ENCODE data around the gene CRHR1.

CRHR1 gene

GRCh38 chr17:45835481-45835880 lies 51.4 kb downstream of the CRHR1 start:
- H3K9me3 ChIP-seq (replicated peaks; ENCODE audit: insufficient read depth, low read length): no peaks in the 10 kb centered on the region

DNA sequence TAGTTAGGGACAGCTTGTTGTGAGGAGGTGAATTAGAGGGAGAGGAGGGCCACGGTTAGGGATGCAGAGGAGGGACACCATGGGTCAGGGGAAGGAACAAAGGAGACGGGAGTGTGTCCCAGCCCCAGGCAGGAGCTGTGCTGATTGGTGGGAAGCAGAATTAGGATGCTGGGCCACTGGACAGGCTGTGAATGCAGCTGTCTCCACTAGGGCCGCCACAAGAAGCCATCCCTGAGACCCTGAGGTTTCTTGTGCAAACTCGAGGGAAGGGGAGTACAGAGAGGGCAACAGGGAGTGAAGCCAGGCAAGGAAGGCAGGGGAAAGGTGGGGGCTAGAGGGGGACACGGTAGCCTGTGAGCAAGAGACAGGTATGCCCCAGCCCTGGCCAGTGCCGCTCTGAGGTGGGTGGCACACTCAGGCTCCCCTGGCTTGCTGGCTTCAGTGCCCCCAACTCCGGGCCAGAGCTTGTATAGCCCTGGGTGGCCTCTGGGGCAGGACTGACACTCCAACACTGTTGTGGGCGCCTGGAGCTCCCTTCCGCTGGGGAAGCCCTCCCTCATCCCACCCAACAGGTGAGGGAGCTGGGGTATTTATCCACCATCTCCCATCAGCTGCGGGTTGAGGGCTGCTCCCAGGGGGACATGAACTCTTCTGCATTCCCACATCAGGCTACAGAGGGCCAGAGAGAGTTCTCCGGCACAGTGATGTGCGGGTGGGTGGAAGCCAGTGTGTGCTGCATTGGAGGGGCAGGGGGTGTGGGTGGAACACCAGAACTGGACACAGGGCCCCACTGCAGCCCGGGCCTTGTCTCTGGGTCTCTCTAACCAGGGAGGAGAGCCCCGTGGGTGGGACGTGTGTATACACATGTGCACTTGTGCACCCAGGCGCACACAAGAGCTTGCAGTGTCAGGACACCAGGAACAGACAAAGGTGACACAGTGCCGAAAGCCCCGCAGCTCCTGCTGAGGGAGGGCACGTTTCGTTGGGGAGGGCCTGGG lies 52.2 kb downstream of the CRHR1 start:
- no peak overlapping the region for H3K9ac ChIP-seq (ENCODE audit: low read length)
- no peak for TF ChIP-seq EZH2phosphoT487 (IDR thresholded peaks at IDR 0.05; ENCODE audit: low read length)
- TF ChIP-seq EZH2 (optimal IDR thresholded peaks at IDR 0.05; ENCODE audit: low read depth, low read length): no peak
- TF ChIP-seq, protein P1, sequence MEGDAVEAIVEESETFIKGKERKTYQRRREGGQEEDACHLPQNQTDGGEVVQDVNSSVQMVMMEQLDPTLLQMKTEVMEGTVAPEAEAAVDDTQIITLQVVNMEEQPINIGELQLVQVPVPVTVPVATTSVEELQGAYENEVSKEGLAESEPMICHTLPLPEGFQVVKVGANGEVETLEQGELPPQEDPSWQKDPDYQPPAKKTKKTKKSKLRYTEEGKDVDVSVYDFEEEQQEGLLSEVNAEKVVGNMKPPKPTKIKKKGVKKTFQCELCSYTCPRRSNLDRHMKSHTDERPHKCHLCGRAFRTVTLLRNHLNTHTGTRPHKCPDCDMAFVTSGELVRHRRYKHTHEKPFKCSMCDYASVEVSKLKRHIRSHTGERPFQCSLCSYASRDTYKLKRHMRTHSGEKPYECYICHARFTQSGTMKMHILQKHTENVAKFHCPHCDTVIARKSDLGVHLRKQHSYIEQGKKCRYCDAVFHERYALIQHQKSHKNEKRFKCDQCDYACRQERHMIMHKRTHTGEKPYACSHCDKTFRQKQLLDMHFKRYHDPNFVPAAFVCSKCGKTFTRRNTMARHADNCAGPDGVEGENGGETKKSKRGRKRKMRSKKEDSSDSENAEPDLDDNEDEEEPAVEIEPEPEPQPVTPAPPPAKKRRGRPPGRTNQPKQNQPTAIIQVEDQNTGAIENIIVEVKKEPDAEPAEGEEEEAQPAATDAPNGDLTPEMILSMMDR (IDR thresholded peaks at IDR 0.05; ENCODE audit: low read length): no peak
- H3K36me3 ChIP-seq (replicated peaks; ENCODE audit: insufficient read depth, low read length): no peaks in the 10 kb centered on the region
- H4K20me1 ChIP-seq (ENCODE audit: insufficient read depth, low read length): no peaks in the 10 kb centered on the region
- H3K4me1 ChIP-seq (ENCODE audit: low read length): no peaks in the 10 kb centered on the region
- no peak overlapping the region for H3K4me2 ChIP-seq (ENCODE audit: low read depth, low read length)
- no peak overlapping the region for H2AFZ ChIP-seq (ENCODE audit: low read length)
- H3K27me3 ChIP-seq (replicated peaks; ENCODE audit: insufficient read depth, low read length): peaks cover 56% of the 10 kb centered on the region
- no peak overlapping the region for H3K27ac ChIP-seq (ENCODE audit: low read length)
- no peaks in the 10 kb centered on the region for H3F3A ChIP-seq (ENCODE audit: insufficient read depth, low read length)
- no peak for DNase-seq
- no peaks in the 10 kb centered on the region for H3K9me3 ChIP-seq (replicated peaks; ENCODE audit: insufficient read depth, low read length)
- no peaks in the 10 kb centered on the region for H3K79me2 ChIP-seq (ENCODE audit: low read length)
- H3K4me3 ChIP-seq (ENCODE audit: low read length): no peak overlapping the region
- no peaks in the 10 kb centered on the region for H3K9me2 ChIP-seq (replicated peaks; ENCODE audit: insufficient read depth, low read length)

More at GRCh38 chr17:45835481-45835880, 51.4 kb downstream of the CRHR1 start:
- H3F3A ChIP-seq (ENCODE audit: insufficient read depth, low read length): no peaks in the 10 kb centered on the region
- peaks cover 65% of the 10 kb centered on the region for H3K27me3 ChIP-seq (replicated peaks; ENCODE audit: insufficient read depth, low read length)
- H3K4me3 ChIP-seq (ENCODE audit: low read length): no peak overlapping the region
- H3K79me2 ChIP-seq (ENCODE audit: low read length): no peaks in the 10 kb centered on the region
- DNase-seq: no peak
- H3K4me2 ChIP-seq (ENCODE audit: low read depth, low read length): no peak overlapping the region
- no peak overlapping the region for H2AFZ ChIP-seq (ENCODE audit: low read length)
- no peaks in the 10 kb centered on the region for H3K36me3 ChIP-seq (replicated peaks; ENCODE audit: insufficient read depth, low read length)
- no peaks in the 10 kb centered on the region for H4K20me1 ChIP-seq (ENCODE audit: insufficient read depth, low read length)
- H3K9ac ChIP-seq (ENCODE audit: low read length): no peak overlapping the region
- TF ChIP-seq EZH2 (optimal IDR thresholded peaks at IDR 0.05; ENCODE audit: low read depth, low read length): no peak
- H3K27ac ChIP-seq (ENCODE audit: low read length): no peak overlapping the region
- H3K9me2 ChIP-seq (replicated peaks; ENCODE audit: insufficient read depth, low read length): no peaks in the 10 kb centered on the region
- H3K4me1 ChIP-seq (ENCODE audit: low read length): no peaks in the 10 kb centered on the region

DNA sequence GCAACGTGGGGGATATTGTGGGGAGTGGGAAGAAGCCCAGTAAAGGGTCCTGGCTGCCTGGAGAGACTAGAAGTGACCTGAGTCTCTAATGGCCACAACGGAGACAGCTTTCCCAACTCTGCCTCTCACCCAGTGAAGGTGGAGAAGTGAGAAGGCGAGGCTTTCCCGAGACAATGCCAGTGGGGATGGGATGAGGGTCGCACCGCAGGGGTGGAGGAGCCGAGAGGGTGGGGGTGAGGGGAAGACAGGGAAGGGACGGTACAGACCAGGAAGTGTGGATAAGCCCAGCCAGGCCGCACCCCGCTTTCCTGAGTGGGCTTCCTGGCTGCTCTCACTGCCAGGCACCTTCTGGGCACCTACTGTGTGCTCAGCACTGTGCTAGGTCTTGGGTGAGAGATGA lies 53.1 kb downstream of the CRHR1 start:
- H3K27me3 ChIP-seq (replicated peaks; ENCODE audit: insufficient read depth, low read length): peaks cover 56% of the 10 kb centered on the region
- H2AFZ ChIP-seq (ENCODE audit: low read length): no peak overlapping the region
- H3K36me3 ChIP-seq (replicated peaks; ENCODE audit: insufficient read depth, low read length): no peaks in the 10 kb centered on the region
- H3K9ac ChIP-seq (ENCODE audit: low read length): no peak overlapping the region
- TF ChIP-seq, protein P1 (IDR thresholded peaks at IDR 0.05; ENCODE audit: low read length): no peak
- no peak for TF ChIP-seq EZH2phosphoT487 (IDR thresholded peaks at IDR 0.05; ENCODE audit: low read length)
- TF ChIP-seq EZH2 (optimal IDR thresholded peaks at IDR 0.05; ENCODE audit: low read depth, low read length): no peak
- no peaks in the 10 kb centered on the region for H3K9me3 ChIP-seq (replicated peaks; ENCODE audit: insufficient read depth, low read length)
- H3F3A ChIP-seq (ENCODE audit: insufficient read depth, low read length): no peaks in the 10 kb centered on the region
- no peaks in the 10 kb centered on the region for H4K20me1 ChIP-seq (ENCODE audit: insufficient read depth, low read length)
- H3K9me2 ChIP-seq (replicated peaks; ENCODE audit: insufficient read depth, low read length): no peaks in the 10 kb centered on the region
- no peak for DNase-seq
- H3K4me1 ChIP-seq (ENCODE audit: low read length): no peaks in the 10 kb centered on the region
- H3K4me3 ChIP-seq (ENCODE audit: low read length): no peak overlapping the region
- no peak overlapping the region for H3K27ac ChIP-seq (ENCODE audit: low read length)
- no peaks in the 10 kb centered on the region for H3K79me2 ChIP-seq (ENCODE audit: low read length)
- H3K4me2 ChIP-seq (ENCODE audit: low read depth, low read length): no peak overlapping the region

- no peak overlapping the region for H3K4me2 ChIP-seq (ENCODE audit: low read depth, low read length)
- no peaks in the 10 kb centered on the region for H3F3A ChIP-seq (ENCODE audit: insufficient read depth, low read length)
- H3K9ac ChIP-seq (ENCODE audit: low read length): no peak overlapping the region
- H4K20me1 ChIP-seq (ENCODE audit: insufficient read depth, low read length): no peaks in the 10 kb centered on the region
- H3K79me2 ChIP-seq (ENCODE audit: low read length): no peaks in the 10 kb centered on the region
- H3K9me3 ChIP-seq (replicated peaks; ENCODE audit: insufficient read depth, low read length): no peaks in the 10 kb centered on the region
- H2AFZ ChIP-seq (ENCODE audit: low read length): no peak overlapping the region
- DNase-seq: no peak
- H3K4me3 ChIP-seq (ENCODE audit: low read length): no peak overlapping the region
- peaks cover 56% of the 10 kb centered on the region for H3K27me3 ChIP-seq (replicated peaks; ENCODE audit: insufficient read depth, low read length)
- H3K9me2 ChIP-seq (replicated peaks; ENCODE audit: insufficient read depth, low read length): no peaks in the 10 kb centered on the region
- no peaks in the 10 kb centered on the region for H3K4me1 ChIP-seq (ENCODE audit: low read length)
- no peak overlapping the region for H3K27ac ChIP-seq (ENCODE audit: low read length)
- TF ChIP-seq EZH2phosphoT487 (IDR thresholded peaks at IDR 0.05; ENCODE audit: low read length): no peak
- H3K36me3 ChIP-seq (replicated peaks; ENCODE audit: insufficient read depth, low read length): no peaks in the 10 kb centered on the region
These were observed 53.5 kb downstream of the CRHR1 start for GRCh38 chr17:45837603-45838002.
